Measurements from ENCODE around the gene NRDC. TPM values are rescaled to one million over a fixed set of nuclear protein-coding genes. Genes with fewer than 3 reads are reported as not detected.

Gene NRDC
- total RNA-seq, 4 donors from 2014 or later: 66.3 to 106 (median 92.7) TPM

GRCh38 chr1:51910221-51911000 lies 31.9 kb upstream of the NRDC start:
- TF ChIP-seq POLR2A (IDR thresholded peaks at IDR 0.05) (no peak), EP300 (IDR thresholded peaks at IDR 0.05) (no peak), CTCF (IDR thresholded peaks at IDR 0.05) (no peak)
- Histone ChIP-seq H3K4me1 (no peaks in the 10 kb centered on the region), H3K4me3 (no peak overlapping the region), H3K9me3 (no peaks in the 10 kb centered on the region), H3K27me3 (peaks cover 0 to 36% of the 10 kb centered on the region in 2 donors), H3K27ac (no peak overlapping the region), H3K36me3 (no peaks in the 10 kb centered on the region)
- no peak for DNase-seq (ENCODE audit: low spot score in 2 of 2)
- 79 to 80% methylated on average over 4 of the region's 4 CpGs for WGBS, 2 donors

GRCh38 chr1:51908499-51908898 lies 30.0 kb upstream of the NRDC start:
- no peak for DNase-seq (ENCODE audit: low spot score in 2 of 2)
- Histone ChIP-seq H3K4me1 (no peaks in the 10 kb centered on the region), H3K4me3 (no peak overlapping the region), H3K27me3 (peaks cover 0 to 44% of the 10 kb centered on the region in 2 donors), H3K36me3 (no peaks in the 10 kb centered on the region), H3K27ac (no peak overlapping the region), H3K9me3 (no peaks in the 10 kb centered on the region)
- WGBS, 2 donors: 53 to 55% methylated on average over 2 of the region's 2 CpGs
- TF ChIP-seq CTCF (IDR thresholded peaks at IDR 0.05): no peak
- TF ChIP-seq POLR2A (IDR thresholded peaks at IDR 0.05): no peak
- TF ChIP-seq EP300 (IDR thresholded peaks at IDR 0.05): no peak

- no peak for DNase-seq (ENCODE audit: low spot score in 2 of 2)
- Histone ChIP-seq H3K4me3 (no peak overlapping the region), H3K9me3 (no peaks in the 10 kb centered on the region), H3K27ac (no peak overlapping the region), H3K36me3 (no peaks in the 10 kb centered on the region), H3K4me1 (no peaks in the 10 kb centered on the region), H3K27me3 (peaks cover 0 to 44% of the 10 kb centered on the region in 2 donors)
- whole genome bisulfite sequencing, 2 donors: 73% methylated on average over 4 of the region's 4 CpGs
- no peak for TF ChIP-seq CTCF (IDR thresholded peaks at IDR 0.05)
- no peak for TF ChIP-seq EP300 (IDR thresholded peaks at IDR 0.05)
- TF ChIP-seq POLR2A (IDR thresholded peaks at IDR 0.05): no peak
Observed at GRCh38 chr1:51907079-51907702, 28.7 kb upstream of the NRDC start.

- no peak overlapping the region for H3K4me3 ChIP-seq
- no peaks in the 10 kb centered on the region for H3K4me1 ChIP-seq
- peaks cover 0 to 39% of the 10 kb centered on the region in 2 donors for H3K27me3 ChIP-seq
- no peak for DNase-seq (ENCODE audit: low spot score in 2 of 2)
- no peaks in the 10 kb centered on the region for H3K9me3 ChIP-seq
- TF ChIP-seq EP300 (IDR thresholded peaks at IDR 0.05): no peak
- TF ChIP-seq POLR2A (IDR thresholded peaks at IDR 0.05): no peak
- TF ChIP-seq CTCF (IDR thresholded peaks at IDR 0.05): no peak
- no peaks in the 10 kb centered on the region for H3K36me3 ChIP-seq
- WGBS, 2 donors: 46 to 60% methylated on average over 4 of the region's 4 CpGs
- no peak overlapping the region for H3K27ac ChIP-seq
Observed at GRCh38 chr1:51906306-51907078, 28.0 kb upstream of the NRDC start.

Data from tibial nerve (tissue), 4 donors.